Neural cell (in vitro differentiated cells): ENCODE results near the gene TLL2. TPM values are rescaled to one million over a fixed set of nuclear protein-coding genes. Genes with fewer than 3 reads are reported as not detected.

ENCODE experiments used
- H2AFZ ChIP-seq: fragments of 200-600, 300-800 bp; sonication (generic), shearing (Covaris generic); 2 replicates; pipeline ENCODE4 v1.6.0; 2014; ENCODE audit warnings: low read depth, mild to moderate bottlenecking, antibody characterized with exemption, low read length, moderate library complexity
- H3F3A ChIP-seq: fragments of 200-600 bp; shearing (Covaris generic); 2 replicates; pipeline ENCODE4 v1.6.1; 2016; ENCODE audit warnings: mild to moderate bottlenecking, moderate library complexity, mixed read lengths, antibody characterized with exemption, low read length; ENCODE audit not compliant: insufficient read depth, poor library complexity, severe bottlenecking
- H3K27ac ChIP-seq: fragments of 200-600, 300-800 bp; sonication (generic), shearing (Covaris generic); 2 replicates; pipeline ENCODE4 v1.5.1; 2014; ENCODE audit warnings: mild to moderate bottlenecking, low read length, moderate library complexity
- H3K27me3 ChIP-seq: fragments of 300-800, 200-600 bp; sonication (generic), shearing (Covaris generic); 2 replicates; pipeline ENCODE4 v1.6.0; 2014; ENCODE audit warnings: mild to moderate bottlenecking, low read depth, low read length, moderate library complexity; ENCODE audit not compliant: insufficient read depth
- H3K36me3 ChIP-seq: fragments of 300-800, 200-600 bp; sonication (generic), shearing (Covaris generic); 2 replicates; pipeline ENCODE4 v1.5.1; 2014; ENCODE audit warnings: mild to moderate bottlenecking, antibody characterized with exemption, low read length, moderate library complexity; ENCODE audit not compliant: insufficient read depth
- H3K4me2 ChIP-seq: fragments of 300-800, 200-600 bp; sonication (generic), shearing (Covaris generic); 2 replicates; pipeline ENCODE4 v1.6.0; 2014; ENCODE audit warnings: mild to moderate bottlenecking, low read length
- H3K4me3 ChIP-seq: fragments of 300-800, 200-600 bp; sonication (generic), shearing (Covaris generic); 2 replicates; pipeline ENCODE4 v1.5.1; 2014; ENCODE audit warnings: mild to moderate bottlenecking, low read length, moderate library complexity
- H3K79me2 ChIP-seq: fragments of 200-600 bp; shearing (Covaris generic); replicated peaks from 2 replicates; pipeline ENCODE4 v1.6.0; 2014; ENCODE audit warnings: mild to moderate bottlenecking, low read length, moderate library complexity; ENCODE audit not compliant: insufficient read depth
- H3K9ac ChIP-seq: fragments of 300-800, 200-600 bp; sonication (generic), shearing (Covaris generic); 2 replicates; pipeline ENCODE4 v1.6.1; 2016; ENCODE audit warnings: mild to moderate bottlenecking, low read length, mixed read lengths
- H3K9me2 ChIP-seq: fragments of 200-600 bp; shearing (Covaris generic); 2 replicates; pipeline ENCODE4 v1.6.1; 2016; ENCODE audit warnings: mild to moderate bottlenecking, low read length, mixed read lengths; ENCODE audit not compliant: insufficient read depth
- H3K9me3 ChIP-seq: fragments of 200-600, 300-800 bp; sonication (generic), shearing (Covaris generic); 2 replicates; pipeline ENCODE4 v1.6.1; 2016; ENCODE audit warnings: mild to moderate bottlenecking, mixed run types, low read length, moderate library complexity, mixed read lengths
- H4K20me1 ChIP-seq: fragments of 200-600 bp; shearing (Covaris generic); 2 replicates; pipeline ENCODE4 v1.6.1; 2016; ENCODE audit warnings: mild to moderate bottlenecking, mixed run types; ENCODE audit not compliant: insufficient read depth
- EP300 ChIP-seq: fragments of 450-650 bp; conservative IDR thresholded peaks from 2 replicates; pipeline ENCODE4 v1.6.1; 2014; ENCODE audit warnings: antibody characterized with exemption, mild to moderate bottlenecking, moderate library complexity; ENCODE audit not compliant: poor library complexity, severe bottlenecking
- EZH2 ChIP-seq: fragments of 200-600, 300-800 bp; shearing (Covaris generic), sonication (generic); IDR thresholded peaks from 2 replicates; pipeline ENCODE4 v1.6.1; 2014; ENCODE audit warnings: antibody characterized with exemption, low read length, borderline replicate concordance, mild to moderate bottlenecking; ENCODE audit not compliant: insufficient read depth, poor library complexity, severe bottlenecking
- MXI1 ChIP-seq: fragments of 450-650 bp; conservative IDR thresholded peaks from 2 replicates; pipeline ENCODE4 v1.6.1; 2014; ENCODE audit warnings: antibody characterized with exemption, mild to moderate bottlenecking; ENCODE audit not compliant: poor library complexity, severe bottlenecking
- POLR2AphosphoS5 ChIP-seq: IDR thresholded peaks from 2 replicates; pipeline ENCODE4 v1.6.1; 2012
- RAD21 ChIP-seq: fragments of 450-650 bp; conservative IDR thresholded peaks from 2 replicates; pipeline ENCODE4 v1.6.1; 2014; ENCODE audit warnings: antibody characterized with exemption, mild to moderate bottlenecking, moderate library complexity
- SMC3 ChIP-seq: fragments of 450-650 bp; conservative IDR thresholded peaks from 2 replicates; pipeline ENCODE4 v1.6.1; 2014; ENCODE audit warnings: antibody characterized with exemption, mild to moderate bottlenecking, moderate library complexity; ENCODE audit not compliant: poor library complexity
- TAF1 ChIP-seq: IDR thresholded peaks from 2 replicates; pipeline ENCODE4 v1.6.1; 2012; ENCODE audit warnings: low read depth
- polyA plus RNA-seq: library from polyadenylated mRNA; depleted of rRNA; stranded (reverse); fragments of >200 nt; gene quantifications from 2 replicates; pipeline ENCODE4 v1.2.3, GENCODE V29; 2014
- TF ChIP-seq, protein P1 (sequence below): fragments of 450-650 bp; IDR thresholded peaks from 2 replicates; pipeline ENCODE4 v1.5.1; 2014; ENCODE audit warnings: antibody characterized with exemption, mild to moderate bottlenecking, moderate library complexity; ENCODE audit not compliant: poor library complexity, severe bottlenecking
- TF ChIP-seq, protein P2 (sequence below): IDR thresholded peaks from 2 replicates; pipeline ENCODE4 v1.6.1; 2012; ENCODE audit warnings: borderline replicate concordance

TLL2 gene
- polyA plus RNA-seq, 1 donor from 2014 or later, result 0.11 TPM

DNA sequence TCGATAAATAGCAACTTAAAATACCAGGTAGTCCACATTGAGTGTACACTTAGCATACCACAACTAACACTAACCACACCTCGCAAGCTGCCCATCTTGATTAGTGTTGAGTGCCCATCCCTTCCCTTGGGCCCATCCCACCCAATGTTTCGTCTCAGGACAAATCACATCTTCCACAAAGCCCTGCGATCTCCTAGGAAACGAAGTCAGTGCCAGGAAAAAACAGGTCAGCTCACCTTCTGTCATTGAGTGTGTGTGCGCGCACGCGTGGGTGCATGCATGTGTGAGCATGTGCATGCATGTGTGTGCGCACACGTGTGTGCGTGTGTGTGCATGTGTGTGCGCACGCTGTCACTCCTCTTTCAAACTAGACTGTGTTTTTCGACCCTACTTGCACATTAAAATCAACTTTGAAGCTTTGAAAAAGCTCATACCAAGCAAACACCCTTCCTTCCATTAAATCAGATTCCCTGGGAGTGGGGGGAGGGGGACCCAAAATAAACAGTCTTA lies 106.1 kb downstream of the TLL2 start:
- no peaks in the 10 kb centered on the region for H3K79me2 ChIP-seq
- H4K20me1 ChIP-seq, result no peaks in the 10 kb centered on the region
- H3F3A ChIP-seq, result no peaks in the 10 kb centered on the region
- H3K9me2 ChIP-seq, result no peaks in the 10 kb centered on the region
- no peak overlapping the region for H3K27ac ChIP-seq
- no peak overlapping the region for H3K9ac ChIP-seq
- no peaks in the 10 kb centered on the region for H3K27me3 ChIP-seq
- no peaks in the 10 kb centered on the region for H3K36me3 ChIP-seq
- no peak overlapping the region for H3K4me2 ChIP-seq
- TF ChIP-seq POLR2AphosphoS5 (no peak), EZH2 (no peak), SMC3 (no peak), RAD21 (no peak), TAF1 (no peak), EP300 (no peak)
- TF ChIP-seq, protein P1, sequence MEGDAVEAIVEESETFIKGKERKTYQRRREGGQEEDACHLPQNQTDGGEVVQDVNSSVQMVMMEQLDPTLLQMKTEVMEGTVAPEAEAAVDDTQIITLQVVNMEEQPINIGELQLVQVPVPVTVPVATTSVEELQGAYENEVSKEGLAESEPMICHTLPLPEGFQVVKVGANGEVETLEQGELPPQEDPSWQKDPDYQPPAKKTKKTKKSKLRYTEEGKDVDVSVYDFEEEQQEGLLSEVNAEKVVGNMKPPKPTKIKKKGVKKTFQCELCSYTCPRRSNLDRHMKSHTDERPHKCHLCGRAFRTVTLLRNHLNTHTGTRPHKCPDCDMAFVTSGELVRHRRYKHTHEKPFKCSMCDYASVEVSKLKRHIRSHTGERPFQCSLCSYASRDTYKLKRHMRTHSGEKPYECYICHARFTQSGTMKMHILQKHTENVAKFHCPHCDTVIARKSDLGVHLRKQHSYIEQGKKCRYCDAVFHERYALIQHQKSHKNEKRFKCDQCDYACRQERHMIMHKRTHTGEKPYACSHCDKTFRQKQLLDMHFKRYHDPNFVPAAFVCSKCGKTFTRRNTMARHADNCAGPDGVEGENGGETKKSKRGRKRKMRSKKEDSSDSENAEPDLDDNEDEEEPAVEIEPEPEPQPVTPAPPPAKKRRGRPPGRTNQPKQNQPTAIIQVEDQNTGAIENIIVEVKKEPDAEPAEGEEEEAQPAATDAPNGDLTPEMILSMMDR, result no peak
- TF ChIP-seq, protein P2, sequence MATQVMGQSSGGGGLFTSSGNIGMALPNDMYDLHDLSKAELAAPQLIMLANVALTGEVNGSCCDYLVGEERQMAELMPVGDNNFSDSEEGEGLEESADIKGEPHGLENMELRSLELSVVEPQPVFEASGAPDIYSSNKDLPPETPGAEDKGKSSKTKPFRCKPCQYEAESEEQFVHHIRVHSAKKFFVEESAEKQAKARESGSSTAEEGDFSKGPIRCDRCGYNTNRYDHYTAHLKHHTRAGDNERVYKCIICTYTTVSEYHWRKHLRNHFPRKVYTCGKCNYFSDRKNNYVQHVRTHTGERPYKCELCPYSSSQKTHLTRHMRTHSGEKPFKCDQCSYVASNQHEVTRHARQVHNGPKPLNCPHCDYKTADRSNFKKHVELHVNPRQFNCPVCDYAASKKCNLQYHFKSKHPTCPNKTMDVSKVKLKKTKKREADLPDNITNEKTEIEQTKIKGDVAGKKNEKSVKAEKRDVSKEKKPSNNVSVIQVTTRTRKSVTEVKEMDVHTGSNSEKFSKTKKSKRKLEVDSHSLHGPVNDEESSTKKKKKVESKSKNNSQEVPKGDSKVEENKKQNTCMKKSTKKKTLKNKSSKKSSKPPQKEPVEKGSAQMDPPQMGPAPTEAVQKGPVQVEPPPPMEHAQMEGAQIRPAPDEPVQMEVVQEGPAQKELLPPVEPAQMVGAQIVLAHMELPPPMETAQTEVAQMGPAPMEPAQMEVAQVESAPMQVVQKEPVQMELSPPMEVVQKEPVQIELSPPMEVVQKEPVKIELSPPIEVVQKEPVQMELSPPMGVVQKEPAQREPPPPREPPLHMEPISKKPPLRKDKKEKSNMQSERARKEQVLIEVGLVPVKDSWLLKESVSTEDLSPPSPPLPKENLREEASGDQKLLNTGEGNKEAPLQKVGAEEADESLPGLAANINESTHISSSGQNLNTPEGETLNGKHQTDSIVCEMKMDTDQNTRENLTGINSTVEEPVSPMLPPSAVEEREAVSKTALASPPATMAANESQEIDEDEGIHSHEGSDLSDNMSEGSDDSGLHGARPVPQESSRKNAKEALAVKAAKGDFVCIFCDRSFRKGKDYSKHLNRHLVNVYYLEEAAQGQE, result no peak
- no peak overlapping the region for H2AFZ ChIP-seq
- no peaks in the 10 kb centered on the region for H3K9me3 ChIP-seq
- H3K4me3 ChIP-seq, result no peak overlapping the region

DNA sequence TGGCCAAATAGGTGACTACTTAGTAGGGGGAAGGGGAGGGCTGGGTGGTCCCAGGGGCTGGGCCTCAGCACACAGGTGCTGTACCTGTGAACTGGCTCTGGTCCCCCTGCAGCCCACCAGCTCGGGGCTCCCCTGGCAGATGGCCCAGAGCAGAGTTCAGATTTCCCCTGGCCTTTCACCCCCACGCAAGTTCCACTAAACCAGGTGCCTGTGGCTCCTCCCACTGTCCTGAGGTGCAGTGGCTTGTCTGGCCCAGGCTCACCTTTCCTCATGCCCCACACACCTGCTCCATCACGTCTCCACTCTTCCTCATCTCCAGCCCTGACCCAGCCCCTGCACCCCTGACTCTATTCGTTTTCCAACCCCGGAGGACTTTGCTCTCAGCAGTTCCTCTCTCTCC lies 107.6 kb downstream of the TLL2 start:
- Histone ChIP-seq H3K27ac (no peak overlapping the region), H3K4me2 (no peak overlapping the region), H3K4me3 (no peak overlapping the region), H3F3A (no peaks in the 10 kb centered on the region), H3K9me2 (no peaks in the 10 kb centered on the region), H3K79me2 (no peaks in the 10 kb centered on the region), H2AFZ (no peak overlapping the region), H3K9me3 (no peaks in the 10 kb centered on the region), H3K9ac (no peak overlapping the region), H3K27me3 (no peaks in the 10 kb centered on the region), H4K20me1 (no peaks in the 10 kb centered on the region), H3K36me3 (no peaks in the 10 kb centered on the region)
- TF ChIP-seq MXI1 (no peak), RAD21 (no peak), TAF1 (no peak), EP300 (no peak)
- TF ChIP-seq, protein P2, result no peak
- TF ChIP-seq, protein P1, result no peak
